Measurements from ENCODE around the gene RASAL2. TPM values are rescaled to one million over a fixed set of nuclear protein-coding genes. Genes with fewer than 3 reads are reported as not detected.

RASAL2 gene
- total and polyA plus RNA-seq, 2 of the 4 experiments (the other 2 are of a cell fraction), result 13.1 to 20.6 TPM

GRCh38 chr1:178442925-178443324 lies 349.0 kb downstream of the RASAL2 start:
- H3K4me3 ChIP-seq (ENCODE audit: insufficient read depth, low read depth, low read length), result no peak overlapping the region
- ChIA-PET POLR2A (ENCODE audit: unreplicated experiment) (no interaction called here), CTCF (no interaction called here)
- no peak overlapping the region for H4K5ac ChIP-seq (ENCODE audit: low read depth, low read length)
- no peaks in the 10 kb centered on the region for H3K27me3 ChIP-seq (ENCODE audit: control insufficient read depth, insufficient read depth, low read length)
- H3K9me1 ChIP-seq (ENCODE audit: insufficient read depth, low read length), result 0 out of 2 replicates have a peak, but pooled peaks cover 5% of the 10 kb centered on the region
- H2BK120ac ChIP-seq (ENCODE audit: low read depth, low read length), result no peak overlapping the region
- no peak overlapping the region for H2BK5ac ChIP-seq (ENCODE audit: low read depth, low read length, poor library complexity, severe bottlenecking)
- no peak overlapping the region for H3K56ac ChIP-seq (ENCODE audit: extremely low read depth, insufficient read depth, low read length)
- H3K14ac ChIP-seq (replicated peaks; ENCODE audit: low read depth, low read length), result no peak overlapping the region
- BruUV-seq (replicated peaks), result no TSS peak
- H2AFZ ChIP-seq (replicated peaks; ENCODE audit: low read length, poor library complexity), result no peak overlapping the region
- no CpG with 5 or more reads among the region's 3 CpGs for WGBS, 2 experiments (ENCODE audit: extremely low coverage in 2 of 2, insufficient read length in 1 of 2)
- H3K36me3 ChIP-seq (ENCODE audit: control insufficient read depth, insufficient read depth, low read length), result peaks cover 6% of the 10 kb centered on the region
- in situ Hi-C loops (cut with MboI; ENCODE audit: low sequenced_read_pairs) (no loop called here), dilution Hi-C loops (cut with HindIII; ENCODE audit: low sequenced_read_pairs, unreplicated experiment) (no loop called here), intact Hi-C loops (cut with micrococcal nuclease) (no loop called here)
- H3K23ac ChIP-seq (ENCODE audit: low read depth, low read length), result no peak overlapping the region
- H3K4me1 ChIP-seq (ENCODE audit: control insufficient read depth, insufficient read depth, low read length), result no peaks in the 10 kb centered on the region
- H3K4ac ChIP-seq (ENCODE audit: low read depth, low read length), result no peak overlapping the region
- DNase-seq, result no peak
- H4K91ac ChIP-seq (ENCODE audit: insufficient read depth, low read depth, low read length), result no peak overlapping the region
- H2BK15ac ChIP-seq (ENCODE audit: low read depth, low read length), result no peak overlapping the region
- H3K18ac ChIP-seq (ENCODE audit: low read depth, low read length), result no peak overlapping the region
- H3K27ac ChIP-seq (ENCODE audit: insufficient read depth, low read length), result no peak overlapping the region
- H3K79me1 ChIP-seq (ENCODE audit: low read depth in 1 of 2, low read length in 2 of 2), result no peaks in the 10 kb centered on the region
- no peaks in the 10 kb centered on the region for H4K20me1 ChIP-seq (ENCODE audit: insufficient read depth, low read length)
- H3K4me2 ChIP-seq (ENCODE audit: low read depth, low read length), result no peak overlapping the region
- no peak overlapping the region for H2AK5ac ChIP-seq (ENCODE audit: low read depth, low read length)
- no peak overlapping the region for H2AK9ac ChIP-seq (replicated peaks; ENCODE audit: low read depth, low read length, poor library complexity)
- H4K8ac ChIP-seq (ENCODE audit: low read depth in 2 of 2, low read length in 2 of 2), result no peak overlapping the region
- H2BK20ac ChIP-seq (ENCODE audit: low read depth, low read length), result no peak overlapping the region
- no peak for ATAC-seq (ENCODE audit: low read depth)
- no peak overlapping the region for H3K9ac ChIP-seq (ENCODE audit: low read depth, low read length)
- H3K9me3 ChIP-seq (ENCODE audit: control insufficient read depth, insufficient read depth, low read length), result no peaks in the 10 kb centered on the region
- no peak for TF ChIP-seq CEBPB (IDR thresholded peaks at IDR 0.05; ENCODE audit: low read depth, low read length)
- no peak for TF ChIP-seq CHD1 (IDR thresholded peaks at IDR 0.05; ENCODE audit: low read depth, low read length)
- TF ChIP-seq RFX5 (IDR thresholded peaks at IDR 0.05; ENCODE audit: low read depth, low read length), result no peak
- TF ChIP-seq MXI1 (IDR thresholded peaks at IDR 0.05; ENCODE audit: borderline replicate concordance, low read depth, low read length), result no peak
- TF ChIP-seq MAZ (IDR thresholded peaks at IDR 0.05; ENCODE audit: borderline replicate concordance, low read depth, low read length), result no peak
- no peak for TF ChIP-seq FOS (IDR thresholded peaks at IDR 0.05; ENCODE audit: low read depth, low read length)
- TF ChIP-seq CTCF (conservative IDR thresholded peaks at IDR 0.05; ENCODE audit: low read depth, low read length), result no peak
- TF ChIP-seq USF2 (IDR thresholded peaks at IDR 0.05; ENCODE audit: low read depth, low read length), result no peak
- TF ChIP-seq POLR2A (IDR thresholded peaks at IDR 0.05; ENCODE audit: low read depth, low read length), result no peak
- no peak for TF ChIP-seq NFE2L2 (IDR thresholded peaks at IDR 0.05; ENCODE audit: low read depth, low read length)
- no peak for TF ChIP-seq RAD21 (IDR thresholded peaks at IDR 0.05; ENCODE audit: low read length)
- no peak for TF ChIP-seq SMC3 (IDR thresholded peaks at IDR 0.05; ENCODE audit: low read depth, low read length)
- TF ChIP-seq ELK1 (IDR thresholded peaks at IDR 0.05; ENCODE audit: borderline replicate concordance, low read depth, low read length), result no peak
- no peak for TF ChIP-seq RCOR1 (IDR thresholded peaks at IDR 0.05; ENCODE audit: insufficient replicate concordance, low read length)
- no peak for TF ChIP-seq BHLHE40 (IDR thresholded peaks at IDR 0.05; ENCODE audit: low read depth, low read length)
- TF ChIP-seq MAFK (IDR thresholded peaks at IDR 0.05; ENCODE audit: low read depth, low read length), result no peak
